Ectodermal cell (in vitro differentiated cells): ENCODE data around the gene ANKRD9.
"Not testable (repeated sequence)": the region's sequence is repeated elsewhere in the genome, so short reads cannot be mapped to it uniquely, and the experiment has no call there.

ENCODE experiments used
- H3K27ac ChIP-seq: 2 replicates; pipeline ENCODE4 v1.7.0; 2013; ENCODE audit warnings: mild to moderate bottlenecking, low read depth, low read length; ENCODE audit not compliant: insufficient read depth, poor library complexity, severe bottlenecking
- H3K27me3 ChIP-seq: 2 replicates; pipeline ENCODE4 v1.7.0; 2013; ENCODE audit warnings: mild to moderate bottlenecking, low read length; ENCODE audit not compliant: insufficient read depth, control insufficient read depth, poor library complexity, severe bottlenecking
- H3K36me3 ChIP-seq: one replicate; pipeline ENCODE4 v1.7.0; 2013; ENCODE audit warnings: low read length; ENCODE audit not compliant: control insufficient read depth, insufficient read depth
- H3K4me1 ChIP-seq: one replicate; pipeline ENCODE4 v1.7.0; 2013; ENCODE audit warnings: low read length; ENCODE audit not compliant: control insufficient read depth, insufficient read depth
- H3K4me3 ChIP-seq: 2 replicates; pipeline ENCODE4 v1.7.0; 2013; ENCODE audit warnings: low read depth, low read length, control low read depth; ENCODE audit not compliant: insufficient read depth
- H3K9me3 ChIP-seq: 2 replicates; pipeline ENCODE4 v1.7.0; 2013; ENCODE audit warnings: mild to moderate bottlenecking, low read length, moderate library complexity; ENCODE audit not compliant: control insufficient read depth
- WGBS, 2 experiments: methylation state at CpG; one replicate each; pipeline ENCODE4 v1.1.7; 2013; ENCODE audit warnings: missing lambda C conversion rate in 2 of 2; 5-methylcytosine and 5-hydroxymethylcytosine counted together

ANKRD9 gene

DNA sequence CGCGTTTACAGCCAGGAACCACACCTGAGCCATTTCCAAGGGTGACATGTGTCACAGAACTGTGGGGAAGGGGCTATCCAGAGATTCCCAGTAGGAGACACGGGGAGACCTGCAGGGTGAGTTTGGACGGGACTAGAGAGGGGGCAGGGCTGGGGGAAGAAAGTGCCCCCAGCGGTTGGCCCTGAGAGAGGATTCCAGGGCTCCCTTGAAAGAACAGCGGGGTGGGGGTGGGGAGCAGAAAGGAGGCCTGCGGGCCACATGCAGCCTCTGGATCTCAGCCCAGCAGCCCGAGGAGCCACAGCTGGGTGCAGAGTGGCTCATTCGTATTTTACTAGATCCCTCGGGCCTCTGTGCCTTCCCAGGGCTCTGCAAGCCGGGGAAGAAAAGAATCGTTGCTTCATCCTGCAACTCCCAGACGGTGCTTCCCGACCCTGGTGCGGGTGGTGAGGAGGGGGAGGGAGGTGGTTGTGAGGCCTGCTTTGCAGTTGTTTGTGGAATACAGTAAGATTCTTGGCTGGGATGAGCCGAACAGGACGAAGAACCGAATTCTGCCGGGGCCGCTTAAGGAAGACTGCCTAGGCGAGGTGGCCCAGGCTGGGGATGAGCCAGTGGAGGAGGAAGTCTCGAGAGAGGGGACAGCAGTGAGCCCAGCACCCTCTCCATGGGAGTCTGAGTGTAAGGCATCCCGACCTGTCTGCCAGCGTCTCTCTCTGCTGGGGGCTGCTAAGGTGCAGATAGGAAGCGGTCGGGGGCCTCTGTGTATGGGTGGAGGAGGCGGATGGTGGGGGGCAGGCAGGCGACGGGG lies 36.1 kb upstream of the ANKRD9 start:
- Histone ChIP-seq H3K27me3 (peaks cover 24% of the 10 kb centered on the region), H3K4me1 (peaks cover 14% of the 10 kb centered on the region), H3K9me3 (no peaks in the 10 kb centered on the region), H3K27ac (peak overlapping the region; percentile 26), H3K36me3 (no peaks in the 10 kb centered on the region), H3K4me3 (no peak overlapping the region)
- 26 to 28% methylated on average over 29 of the region's 29 CpGs for WGBS, 2 experiments

DNA sequence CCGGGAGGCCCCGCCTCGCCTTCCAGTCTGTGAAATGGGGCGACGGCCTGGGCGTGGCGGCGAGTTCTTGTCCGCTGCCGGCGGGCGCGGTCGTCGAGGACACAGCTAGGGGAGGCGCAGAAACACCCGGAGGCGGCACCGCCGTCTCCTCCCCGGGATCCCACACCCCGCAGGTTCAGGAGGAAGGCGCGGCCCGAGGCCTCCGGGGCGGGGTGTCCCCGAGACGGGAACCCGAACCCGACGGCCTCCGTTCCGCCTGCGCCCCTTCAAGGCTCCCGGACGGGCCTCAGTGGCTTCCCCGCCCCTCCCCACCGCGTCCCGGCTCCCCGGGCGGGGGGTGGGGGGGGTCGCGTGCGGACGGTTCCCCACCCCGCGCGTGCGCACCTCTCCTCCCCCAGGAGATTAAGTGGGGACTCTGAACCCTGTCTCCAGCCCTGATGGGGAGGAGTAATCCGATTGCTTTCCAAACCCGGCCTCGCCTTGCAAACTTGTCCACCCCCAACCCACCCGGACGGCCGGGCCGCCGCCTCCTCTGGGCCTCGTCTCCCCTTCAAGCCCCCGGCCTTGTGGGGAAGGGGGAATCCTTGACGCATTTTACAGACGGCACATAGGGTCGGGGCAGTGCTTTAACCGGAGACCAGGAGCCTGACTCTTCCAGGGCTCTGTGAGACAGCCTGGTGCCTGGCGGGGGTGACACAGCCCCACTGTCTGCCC lies 35.3 kb upstream of the ANKRD9 start:
- Histone ChIP-seq H3K4me3 (no peak overlapping the region), H3K4me1 (peaks cover 20% of the 10 kb centered on the region), H3K36me3 (no peaks in the 10 kb centered on the region), H3K9me3 (no peaks in the 10 kb centered on the region), H3K27ac (peak overlapping the region; percentile 26), H3K27me3 (peaks cover 24% of the 10 kb centered on the region)
- 9 to 12% methylated on average over 66 of the region's 66 CpGs for WGBS, 2 experiments

DNA sequence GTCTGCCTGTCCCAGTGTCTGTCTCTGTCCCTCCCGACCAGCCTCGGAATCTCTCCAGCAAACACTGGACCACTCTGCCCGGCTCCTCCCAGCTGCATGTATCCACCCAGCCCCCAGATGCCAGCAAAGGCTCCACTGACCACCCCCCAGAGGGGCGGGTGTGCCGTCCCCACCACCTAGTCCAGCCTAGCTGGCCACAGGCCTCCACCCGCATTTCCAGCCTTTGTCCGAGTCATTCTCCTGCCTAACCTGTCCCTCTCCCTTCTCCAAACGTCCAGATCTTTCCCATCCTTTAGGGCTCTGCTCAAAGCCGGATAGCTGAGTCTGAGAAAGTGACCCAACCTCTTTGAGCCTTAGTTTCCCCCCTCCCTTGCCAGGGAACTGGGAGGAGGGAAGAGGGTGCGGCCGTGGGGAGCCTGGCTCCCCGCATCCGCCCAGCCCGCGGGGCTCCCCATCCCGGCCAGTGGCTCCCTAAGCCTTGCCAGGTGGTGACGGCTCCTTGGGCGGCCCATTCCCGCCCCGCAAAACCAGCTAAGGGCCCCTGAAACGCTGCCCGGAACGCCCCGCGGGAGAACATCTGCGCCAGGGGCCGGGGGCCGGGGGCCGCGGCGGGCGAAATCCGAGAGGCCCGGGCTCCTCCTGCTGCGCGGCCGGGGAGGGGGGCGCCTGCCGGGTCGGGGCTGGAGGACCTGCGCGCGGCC lies 34.6 kb upstream of the ANKRD9 start:
- Histone ChIP-seq H3K27ac (no peak overlapping the region), H3K36me3 (no peaks in the 10 kb centered on the region), H3K4me1 (peaks cover 26% of the 10 kb centered on the region), H3K4me3 (no peak overlapping the region), H3K9me3 (no peaks in the 10 kb centered on the region), H3K27me3 (peaks cover 24% of the 10 kb centered on the region)
- WGBS, 2 experiments: 16 to 19% methylated on average over 43 of the region's 43 CpGs

GRCh38 chr14:102541771-102542170 lies 32.2 kb upstream of the ANKRD9 start:
- no peaks in the 10 kb centered on the region for H3K36me3 ChIP-seq
- peaks cover 24% of the 10 kb centered on the region for H3K27me3 ChIP-seq
- H3K4me1 ChIP-seq: peaks cover 26% of the 10 kb centered on the region
- H3K4me3 ChIP-seq: no peak overlapping the region
- WGBS, 2 experiments: 84 to 92% methylated on average over 10 of the region's 10 CpGs
- H3K9me3 ChIP-seq: no peaks in the 10 kb centered on the region
- H3K27ac ChIP-seq: no peak overlapping the region

- 94 to 95% methylated on average over 14 of the region's 14 CpGs for WGBS, 2 experiments
- not testable (repeated sequence) for H3K4me3 ChIP-seq, H3K27ac ChIP-seq, H3K9me3 ChIP-seq, H3K36me3 ChIP-seq
- peaks cover 26% of the 10 kb centered on the region for H3K4me1 ChIP-seq
- peaks cover 23% of the 10 kb centered on the region for H3K27me3 ChIP-seq
Measured at GRCh38 chr14:102541029-102541491, 31.5 kb upstream of the ANKRD9 start.

DNA sequence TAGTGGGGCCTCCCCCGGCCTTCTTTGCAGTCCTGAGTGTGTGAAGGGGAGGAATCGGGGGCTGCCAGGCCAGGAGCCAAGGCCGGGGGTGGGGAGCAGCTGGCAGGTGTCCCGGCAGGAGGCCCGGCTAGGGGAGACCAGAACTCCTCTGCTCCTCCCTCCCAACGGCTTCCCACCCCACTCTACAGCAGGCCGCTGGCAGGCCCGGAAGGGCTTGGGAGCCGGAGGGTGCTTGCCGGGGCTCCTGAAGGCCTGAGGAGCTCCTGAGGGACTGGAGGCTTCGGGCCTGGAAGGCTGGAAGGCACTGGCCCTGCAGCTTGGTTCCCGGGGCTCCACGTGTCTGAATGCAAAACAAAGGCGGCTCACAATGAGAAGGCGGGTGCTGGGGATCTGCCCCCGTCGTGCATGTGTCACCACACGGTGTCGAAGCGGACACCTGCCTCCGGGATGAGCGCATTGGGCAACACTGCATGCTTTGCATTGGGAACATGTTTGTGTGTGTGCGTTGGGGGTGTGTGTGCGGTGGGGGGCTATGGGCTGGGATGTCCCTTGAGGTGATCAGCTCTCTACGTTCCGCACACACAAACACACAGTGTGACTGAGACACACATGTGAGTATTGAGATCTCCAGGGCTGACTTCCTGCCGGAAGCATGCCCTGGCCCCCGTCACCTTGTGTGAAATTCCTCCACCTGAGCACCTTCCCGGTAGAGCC lies 30.9 kb upstream of the ANKRD9 start:
- H3K27ac ChIP-seq: no peak overlapping the region
- H3K36me3 ChIP-seq: no peaks in the 10 kb centered on the region
- H3K4me3 ChIP-seq: no peak overlapping the region
- no peaks in the 10 kb centered on the region for H3K9me3 ChIP-seq
- peaks cover 17% of the 10 kb centered on the region for H3K27me3 ChIP-seq
- 78% methylated on average over 29 of the region's 29 CpGs for WGBS, 2 experiments
- peaks cover 20% of the 10 kb centered on the region for H3K4me1 ChIP-seq

- WGBS, 2 experiments: 82 to 86% methylated on average over 17 of the region's 17 CpGs
- no peaks in the 10 kb centered on the region for H3K9me3 ChIP-seq
- peaks cover 10% of the 10 kb centered on the region for H3K27me3 ChIP-seq
- no peaks in the 10 kb centered on the region for H3K36me3 ChIP-seq
- peaks cover 12% of the 10 kb centered on the region for H3K4me1 ChIP-seq
- H3K4me3 ChIP-seq: no peak overlapping the region
- H3K27ac ChIP-seq: no peak overlapping the region
Measured at GRCh38 chr14:102539544-102540314, 30.2 kb upstream of the ANKRD9 start.

- H3K4me3 ChIP-seq: no peak overlapping the region
- H3K9me3 ChIP-seq: no peaks in the 10 kb centered on the region
- peaks cover 12% of the 10 kb centered on the region for H3K4me1 ChIP-seq
- no peaks in the 10 kb centered on the region for H3K36me3 ChIP-seq
- H3K27me3 ChIP-seq: peaks cover 1% of the 10 kb centered on the region
- H3K27ac ChIP-seq: no peak overlapping the region
- 88 to 89% methylated on average over 25 of the region's 25 CpGs for WGBS, 2 experiments
Measured at GRCh38 chr14:102538602-102539543, 29.3 kb upstream of the ANKRD9 start.
